Liver (tissue), 9 donors: ENCODE data around the gene FANCL. TPM values are rescaled to one million over a fixed set of nuclear protein-coding genes. Genes with fewer than 3 reads are reported as not detected.

Source experiments
- DNase-seq: peaks from one replicate; pipeline ENCODE4 v3.0.0-alpha.2; 2017; ENCODE audit warnings: low spot score
- H3K27ac ChIP-seq, 2 donors: one replicate each; pipeline ENCODE4 v1.7.0; 2013; ENCODE audit warnings: inconsistent platforms in 2 of 2, low read length in 2 of 2, control low read depth in 1 of 2, low read depth in 1 of 2, mild to moderate bottlenecking in 1 of 2
- H3K27me3 ChIP-seq, 4 donors: one replicate each; pipeline versions ENCODE4 v1.6.1 to v1.7.0; 2013; ENCODE audit warnings: low read length in 3 of 4, inconsistent platforms in 1 of 4, mild to moderate bottlenecking in 1 of 4, moderate library complexity in 1 of 4; ENCODE audit not compliant: control insufficient read depth in 4 of 4, insufficient read depth in 4 of 4
- H3K36me3 ChIP-seq, 4 donors: one replicate each; pipeline versions ENCODE4 v1.6.1 to v1.7.0; 2013; ENCODE audit warnings: low read length in 3 of 4, mild to moderate bottlenecking in 3 of 4, low read depth in 1 of 4, moderate library complexity in 1 of 4; ENCODE audit not compliant: control insufficient read depth in 4 of 4, insufficient read depth in 3 of 4
- H3K4me1 ChIP-seq, 4 donors: one replicate each; pipeline versions ENCODE4 v1.6.1 to v1.7.0; 2013; ENCODE audit warnings: low read length in 3 of 4, mild to moderate bottlenecking in 3 of 4, moderate library complexity in 1 of 4; ENCODE audit not compliant: control insufficient read depth in 4 of 4, insufficient read depth in 4 of 4
- H3K4me3 ChIP-seq, 3 donors: one replicate each; pipeline versions ENCODE4 v1.6.1 to v1.7.0; 2013; ENCODE audit warnings: low read length in 3 of 3, control low read depth in 1 of 3, low read depth in 1 of 3, mild to moderate bottlenecking in 1 of 3
- H3K9ac ChIP-seq, 2 donors: one replicate each; pipeline ENCODE4 v1.7.0; 2013; ENCODE audit warnings: low read length in 2 of 2, mild to moderate bottlenecking in 2 of 2, moderate library complexity in 2 of 2, control low read depth in 1 of 2, low read depth in 1 of 2
- H3K9me3 ChIP-seq, 4 donors: one replicate each; pipeline versions ENCODE4 v1.6.1 to v1.7.0; 2013; ENCODE audit warnings: low read length in 3 of 4; ENCODE audit not compliant: control insufficient read depth in 4 of 4
- ATF3 ChIP-seq: IDR thresholded peaks from 2 replicates; pipeline ENCODE4 v1.6.1; 2016; ENCODE audit warnings: antibody characterized with exemption
- CTCF ChIP-seq: fragments of 150-350 bp; IDR thresholded peaks from 2 replicates; pipeline ENCODE4 v1.5.1; 2017; ENCODE audit warnings: improper control_type of control experiment, low read depth, low read length; ENCODE audit not compliant: missing input control
- EGR1 ChIP-seq, 2 donors: IDR thresholded peaks; 2 replicates each; pipeline ENCODE4 v1.6.1; 2016 to 2018; ENCODE audit warnings: antibody characterized with exemption in 2 of 2, low read depth in 2 of 2
- FOXA1 ChIP-seq: IDR thresholded peaks from 2 replicates; pipeline ENCODE4 v1.6.1; 2016; ENCODE audit warnings: antibody characterized with exemption
- FOXA2 ChIP-seq: IDR thresholded peaks from 2 replicates; pipeline ENCODE4 v1.6.1; 2016; ENCODE audit warnings: antibody characterized with exemption
- GABPA ChIP-seq, 2 donors: IDR thresholded peaks in 1 of 2; conservative IDR thresholded peaks in 1 of 2; 2 replicates each; pipeline ENCODE4 v1.6.1; 2016; ENCODE audit warnings: antibody characterized with exemption in 2 of 2, mild to moderate bottlenecking in 1 of 2, moderate library complexity in 1 of 2
- HNF4A ChIP-seq, 2 donors: conservative IDR thresholded peaks; 2 replicates each; pipeline ENCODE4 v1.6.1; 2016; ENCODE audit warnings: antibody characterized with exemption in 2 of 2, mild to moderate bottlenecking in 2 of 2
- HNF4G ChIP-seq: IDR thresholded peaks from 2 replicates; pipeline ENCODE4 v1.6.1; 2016; ENCODE audit warnings: antibody characterized with exemption
- JUND ChIP-seq, 2 donors: IDR thresholded peaks; 2 replicates each; pipeline ENCODE4 v1.6.1; 2016; ENCODE audit warnings: antibody characterized with exemption in 2 of 2
- MAX ChIP-seq: IDR thresholded peaks from 2 replicates; pipeline ENCODE4 v1.6.1; 2016; ENCODE audit warnings: antibody characterized with exemption
- NR2F2 ChIP-seq: IDR thresholded peaks from 2 replicates; pipeline ENCODE4 v1.6.1; 2016; ENCODE audit warnings: antibody characterized with exemption
- RAD21 ChIP-seq, 2 donors: IDR thresholded peaks; 2 replicates each; pipeline ENCODE4 v1.6.1; 2016; ENCODE audit warnings: antibody characterized with exemption in 2 of 2, mild to moderate bottlenecking in 2 of 2
- REST ChIP-seq: IDR thresholded peaks from 2 replicates; pipeline ENCODE4 v1.6.1; 2016; ENCODE audit warnings: antibody characterized with exemption, mild to moderate bottlenecking
- RXRA ChIP-seq, 2 donors: IDR thresholded peaks; 2 replicates each; pipeline ENCODE4 v1.6.1; 2017 to 2018; ENCODE audit warnings: antibody characterized with exemption in 2 of 2, mild to moderate bottlenecking in 1 of 2
- SP1 ChIP-seq: IDR thresholded peaks from 2 replicates; pipeline ENCODE4 v1.6.1; 2018; ENCODE audit warnings: antibody characterized with exemption, mild to moderate bottlenecking
- TAF1 ChIP-seq: conservative IDR thresholded peaks from 2 replicates; pipeline ENCODE4 v1.6.1; 2016; ENCODE audit warnings: antibody characterized with exemption, mild to moderate bottlenecking
- YY1 ChIP-seq: IDR thresholded peaks from 2 replicates; pipeline ENCODE4 v1.6.1; 2016; ENCODE audit warnings: antibody characterized with exemption, mild to moderate bottlenecking
- ZBTB33 ChIP-seq: IDR thresholded peaks from 2 replicates; pipeline ENCODE4 v1.6.1; 2016; ENCODE audit warnings: antibody characterized with exemption
- WGBS: extraction: QIAGEN DNeasy Blood & Tissue Kit; methylation state at CpG from one replicate; pipeline ENCODE4 v1.1.7; 2013; 5-methylcytosine and 5-hydroxymethylcytosine counted together
- polyA plus RNA-seq, 2 donors: library from polyadenylated mRNA; stranded (reverse) in 1 of 2; unstranded in 1 of 2; fragments of 200-250 nt in 1 of 2; fragments of >200 nt in 1 of 2; fragmentation: Nextera tagmentation in 1 of 2; extraction: Ambion mirVana in 1 of 2; gene quantifications; one replicate each; pipeline versions ENCODE4 v1.2.1 to v1.2.3, GENCODE V29; 2013 to 2015
- total RNA-seq, 2 donors: library from RNA; depleted of rRNA; stranded (reverse); fragments of >200 nt; gene quantifications; one replicate each; pipeline ENCODE4 v1.2.3, GENCODE V29; 2014
- donor health status: healthy.
- donor health status: healthy.
- donor health status: healthy.
- donor health status: healthy.
- donor health status: healthy.

Gene FANCL
- total and polyA plus RNA-seq, 4 donors: 4.2 to 26.1 (median 16.4) TPM

GRCh38 chr2:58131191-58132011 is 109.7 kb downstream of the FANCL start:
- Histone ChIP-seq H3K27me3 (no peaks in the 10 kb centered on the region), H3K27ac (no peak overlapping the region), H3K4me3 (no peak overlapping the region), H3K9ac (no peak overlapping the region), H3K4me1 (no peaks in the 10 kb centered on the region), H3K9me3 (no peaks in the 10 kb centered on the region), H3K36me3 (peaks cover 0 to 2% (median 0%) of the 10 kb centered on the region in 4 donors)
- TF ChIP-seq CTCF (peak; percentile 6), SP1 (no peak), ZBTB33 (no peak), RAD21 (IDR thresholded peaks at IDR 0.05) (peak; percentile 69 to 72)
- DNase-seq: no peak
- 81% methylated on average over 5 of the region's 5 CpGs for WGBS

- no peaks in the 10 kb centered on the region for H3K4me1 ChIP-seq
- H3K27me3 ChIP-seq: no peaks in the 10 kb centered on the region
- H3K36me3 ChIP-seq: peaks cover 0 to 2% (median 0%) of the 10 kb centered on the region in 4 donors
- no peak overlapping the region for H3K27ac ChIP-seq
- H3K9ac ChIP-seq: no peak overlapping the region
- DNase-seq: no peak
- no peaks in the 10 kb centered on the region for H3K9me3 ChIP-seq
- WGBS: 98% methylated on average over 2 of the region's 2 CpGs
- no peak overlapping the region for H3K4me3 ChIP-seq
- TF ChIP-seq EGR1 (IDR thresholded peaks at IDR 0.05; ENCODE audit: low read depth in 2 of 2) (no peak), JUND (IDR thresholded peaks at IDR 0.05) (no peak), RXRA (IDR thresholded peaks at IDR 0.05) (no peak), CTCF (no peak), HNF4A (conservative IDR thresholded peaks at IDR 0.05) (no peak), NR2F2 (no peak), ATF3 (no peak), YY1 (no peak), MAX (no peak), TAF1 (no peak), FOXA2 (no peak), FOXA1 (no peak), RAD21 (IDR thresholded peaks at IDR 0.05) (no peak), HNF4G (no peak), GABPA (IDR thresholded peaks at IDR 0.05 in 1 of 2, conservative IDR thresholded peaks at IDR 0.05 in 1 of 2) (no peak), REST (no peak)
Measured at GRCh38 chr2:58130238-58130637, 110.9 kb downstream of the FANCL start.
